ENCODE measurements around the gene STS. TPM values are rescaled to one million over a fixed set of nuclear protein-coding genes. Genes with fewer than 3 reads are reported as not detected.
"Not testable (repeated sequence)": the region's sequence is repeated elsewhere in the genome, so short reads cannot be mapped to it uniquely, and the experiment has no call there.

STS gene
- total RNA-seq, 1 experiment from 2014 or later: 2.9 TPM

DNA sequence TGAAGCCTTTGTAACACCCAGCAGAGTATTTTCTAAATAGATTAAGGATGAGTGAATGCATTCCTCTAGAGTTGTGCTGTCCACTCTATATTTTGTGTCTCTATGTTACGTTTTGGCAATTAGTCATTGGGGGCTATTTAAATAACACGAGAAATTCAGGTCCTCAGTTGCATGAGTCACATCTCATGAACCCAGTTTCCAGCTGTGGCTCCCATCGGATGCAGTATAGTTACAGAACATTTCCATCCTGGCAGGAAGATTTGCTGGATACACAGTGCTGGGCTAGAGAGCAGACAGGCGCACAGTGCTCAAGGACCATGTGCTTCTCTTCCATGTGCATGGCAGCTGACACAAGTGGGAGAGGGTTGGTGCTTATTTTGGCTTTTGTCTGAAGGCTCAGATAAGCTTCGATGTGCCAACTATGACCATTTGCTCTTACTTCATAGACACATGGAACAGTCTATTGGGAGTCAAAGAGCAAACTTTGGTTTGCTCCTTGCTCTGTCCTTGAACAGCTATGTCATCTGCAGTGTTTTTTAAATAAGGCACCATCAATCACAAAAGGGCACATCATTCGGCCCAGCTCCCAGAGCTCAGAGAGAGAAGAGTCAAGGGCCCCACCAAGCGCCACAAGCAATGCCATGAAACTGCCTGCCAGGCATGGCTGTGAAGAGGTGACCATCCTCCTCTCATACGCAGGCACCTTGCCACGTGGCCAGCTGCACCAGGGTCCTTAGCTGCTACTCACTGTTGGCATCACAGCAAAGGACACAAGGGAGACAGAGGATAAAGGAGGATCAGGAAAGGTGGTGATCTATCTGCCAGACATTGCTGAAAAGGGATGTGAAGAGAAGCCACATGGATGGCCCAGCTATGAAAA, 8.1 kb upstream of the STS start:
- DNase-seq (ENCODE audit: low spot score): no peak

DNA sequence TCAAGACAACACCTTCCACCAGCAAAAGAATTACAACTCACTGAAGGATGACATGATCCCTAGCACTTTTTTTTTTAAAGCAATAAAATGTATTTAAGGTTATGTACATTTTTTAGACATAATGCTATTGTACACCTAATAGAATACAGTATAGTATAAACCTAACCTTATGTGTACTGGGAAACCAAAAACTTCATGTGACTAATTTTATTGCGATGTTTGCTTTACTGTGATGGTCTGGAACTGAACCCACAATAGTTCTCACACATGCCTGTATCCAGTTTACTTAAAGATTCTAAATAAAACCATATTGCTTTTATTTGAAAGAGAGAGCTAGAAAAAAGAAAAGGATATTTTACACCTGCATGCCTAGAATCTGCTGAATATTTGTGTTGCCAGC, 4.4 kb upstream of the STS start:
- no peak for DNase-seq (ENCODE audit: low spot score)

DNA sequence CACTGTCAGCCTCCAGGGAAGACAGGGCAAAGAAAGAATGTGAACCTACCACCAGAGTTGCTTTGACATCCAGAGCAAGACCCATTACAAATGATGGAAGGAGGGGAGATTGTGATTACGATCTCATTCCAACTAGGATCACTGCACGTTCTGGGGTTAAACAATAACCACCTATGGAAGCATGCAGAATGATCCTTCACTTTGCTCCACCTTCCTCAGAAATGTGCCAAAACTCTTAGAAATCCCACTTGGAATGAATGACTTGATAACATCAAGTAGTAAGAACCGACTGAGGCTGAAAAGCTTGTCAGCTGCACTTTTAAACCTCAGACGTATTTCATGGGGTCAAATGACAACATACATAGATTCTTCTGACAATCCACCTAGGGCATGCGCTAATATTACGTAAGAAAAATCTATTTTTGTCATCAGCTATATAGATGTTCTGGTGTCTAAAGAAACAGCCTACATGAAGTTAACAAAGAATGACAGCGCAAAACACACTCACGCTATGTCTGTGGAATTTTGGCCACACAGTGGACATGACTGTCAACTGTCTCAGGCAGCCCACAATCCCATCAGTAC, 3.5 kb upstream of the STS start:
- DNase-seq (ENCODE audit: low spot score): no peak

DNA sequence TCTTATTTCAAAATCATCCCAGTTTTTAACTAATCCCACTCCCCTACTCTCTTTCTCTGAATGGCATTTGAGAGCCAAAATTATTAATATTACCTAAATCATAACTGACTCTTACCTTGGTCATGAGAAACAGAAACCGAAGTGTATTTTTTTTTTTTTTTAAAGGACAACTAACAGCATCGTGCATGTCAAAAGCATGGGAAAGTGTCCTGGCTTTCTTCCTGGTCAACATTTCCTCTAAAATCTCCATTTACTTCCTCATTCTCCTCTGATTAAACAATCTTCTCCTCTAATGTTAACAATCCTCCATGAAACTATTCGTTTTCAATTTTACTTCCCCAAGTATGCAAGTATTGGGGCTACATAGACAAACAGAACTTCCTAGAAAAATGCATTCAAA, 2.1 kb upstream of the STS start:
- no peak for DNase-seq (ENCODE audit: low spot score)

DNA sequence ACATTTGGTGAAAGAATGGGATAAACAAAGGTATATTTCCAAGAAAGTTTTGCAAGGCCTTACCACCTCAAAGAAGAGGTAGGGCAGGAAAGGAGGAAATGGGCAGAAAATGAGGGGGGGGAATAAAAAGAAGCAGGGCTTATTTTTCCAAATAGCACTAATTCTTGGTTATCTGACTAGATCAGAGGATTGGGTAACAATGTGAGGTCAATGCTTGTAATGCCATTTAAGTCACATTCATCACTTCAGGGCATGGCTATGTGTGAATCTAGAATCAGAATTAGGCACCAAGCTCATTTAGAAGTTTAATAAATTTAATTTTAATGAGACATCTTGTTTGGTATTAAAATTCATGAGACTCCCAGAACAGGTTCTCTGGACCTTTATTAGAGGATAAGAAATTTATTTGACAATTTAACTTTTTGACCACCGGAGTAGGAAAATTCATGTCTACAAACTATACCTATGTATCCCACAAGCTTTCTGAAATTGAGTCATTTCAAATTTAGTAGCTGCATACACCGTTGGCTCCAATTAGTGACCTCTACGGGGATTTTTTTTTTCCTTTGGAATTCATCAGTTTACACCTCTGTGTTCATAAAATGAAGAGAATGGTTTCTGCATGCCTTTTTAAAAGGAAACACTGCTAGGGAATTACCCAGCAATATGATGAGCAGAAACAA, 1.4 kb upstream of the STS start:
- DNase-seq (ENCODE audit: low spot score): no peak

DNA sequence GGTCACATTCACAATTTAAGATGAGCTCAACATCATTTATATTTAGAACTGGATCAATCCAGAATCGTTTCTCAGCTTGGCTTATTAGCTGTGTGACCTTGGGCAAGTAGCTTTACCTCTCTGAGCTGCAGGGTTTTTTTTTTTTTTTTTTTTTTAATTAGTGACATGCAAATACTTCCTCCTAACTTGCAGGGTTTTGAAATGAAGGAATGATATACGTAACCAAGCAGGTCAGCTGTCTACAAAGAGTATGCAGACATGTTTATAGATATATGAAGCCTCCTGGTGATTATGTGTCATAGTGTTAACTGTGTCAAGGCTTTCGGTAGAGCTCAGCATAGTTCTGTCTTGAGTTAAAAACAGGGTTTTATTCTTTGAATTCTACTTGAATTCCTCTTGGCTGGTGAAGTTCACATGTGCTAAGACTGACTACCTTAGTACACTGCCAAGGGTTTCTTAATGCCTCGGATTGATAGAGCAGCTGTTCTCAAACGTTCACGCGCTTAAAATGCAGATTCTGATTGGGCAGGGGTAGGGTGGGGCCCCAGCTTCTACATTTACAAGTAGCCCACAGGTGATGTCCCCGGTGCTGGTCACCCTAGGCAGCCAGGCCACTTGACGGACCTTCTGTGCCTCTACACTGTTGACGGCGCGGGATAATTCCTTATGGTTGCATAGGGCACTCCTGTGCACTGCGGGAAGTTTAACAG, 654 bp upstream of the STS start:
- DNase-seq (ENCODE audit: low spot score): no peak

DNA sequence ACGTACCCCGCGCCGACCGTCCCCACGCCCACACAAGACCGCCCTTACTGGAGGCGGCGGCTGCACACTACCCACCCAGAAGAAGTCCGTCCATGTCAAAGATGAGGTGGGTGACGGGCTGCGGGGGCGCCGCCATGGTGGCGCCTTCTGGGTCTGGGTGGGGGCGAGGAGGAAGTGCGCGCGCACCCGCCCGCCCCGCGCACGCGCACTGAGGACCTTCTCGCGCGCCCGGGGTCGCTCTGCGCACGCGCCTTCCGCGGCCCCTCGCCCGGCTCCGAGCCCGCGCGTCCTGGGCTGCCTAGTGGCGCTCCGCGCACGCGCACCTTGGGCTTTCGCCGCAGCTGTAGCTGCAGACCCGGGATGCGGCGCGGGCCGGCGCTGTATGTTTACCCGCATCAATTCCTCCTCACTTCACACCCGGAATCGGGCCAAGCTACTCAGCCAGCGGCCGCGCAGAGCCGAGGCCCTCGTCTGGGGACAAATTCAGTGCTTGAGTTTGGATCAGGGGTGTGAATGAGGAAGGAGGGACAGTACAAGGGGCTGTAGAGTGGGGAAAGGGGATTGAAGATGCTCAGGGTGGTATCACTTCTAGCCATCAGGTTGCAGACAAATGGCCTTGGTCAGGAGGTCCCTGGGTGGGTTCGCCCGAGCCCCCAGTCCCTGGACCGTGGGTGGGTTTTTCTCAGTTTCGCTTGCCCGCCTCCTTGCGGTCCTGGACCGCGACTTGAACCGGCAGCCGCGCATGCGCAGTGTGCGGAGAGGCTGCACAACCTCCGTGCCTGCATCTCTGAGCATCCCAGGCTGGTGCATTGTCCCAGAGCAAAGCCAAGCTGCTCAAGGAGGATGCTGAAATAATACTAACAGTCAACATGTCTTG, 704 bp downstream of the STS start, which contains the start of gene PUDP:
Gene PUDP (minus strand): TSS at position 176 of the 877 bp plus-strand sequence. CDS start 40 bp downstream, at position 136.
- DNase-seq (ENCODE audit: low spot score): peak; percentile 78

DNA sequence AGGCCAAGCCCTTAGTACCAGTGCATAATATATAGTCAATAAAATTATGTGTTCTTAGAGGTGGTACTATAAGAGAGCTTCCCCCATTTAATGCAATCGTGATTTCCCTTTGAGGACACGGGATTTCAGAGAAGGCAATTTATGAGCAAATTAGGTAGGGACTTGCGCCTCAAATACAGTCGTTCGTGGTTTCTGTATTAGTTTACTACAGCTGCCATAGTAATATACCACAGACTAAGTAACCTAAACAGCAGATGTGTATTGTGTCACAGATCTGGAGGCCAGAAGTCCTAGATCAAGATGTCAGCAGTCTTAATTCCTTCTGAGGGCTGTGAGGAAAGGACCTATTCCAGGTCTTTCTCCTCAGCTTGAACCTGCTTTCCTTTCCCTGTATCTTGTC, 1.9 kb downstream of the STS start:
- DNase-seq (ENCODE audit: low spot score): no peak

DNA sequence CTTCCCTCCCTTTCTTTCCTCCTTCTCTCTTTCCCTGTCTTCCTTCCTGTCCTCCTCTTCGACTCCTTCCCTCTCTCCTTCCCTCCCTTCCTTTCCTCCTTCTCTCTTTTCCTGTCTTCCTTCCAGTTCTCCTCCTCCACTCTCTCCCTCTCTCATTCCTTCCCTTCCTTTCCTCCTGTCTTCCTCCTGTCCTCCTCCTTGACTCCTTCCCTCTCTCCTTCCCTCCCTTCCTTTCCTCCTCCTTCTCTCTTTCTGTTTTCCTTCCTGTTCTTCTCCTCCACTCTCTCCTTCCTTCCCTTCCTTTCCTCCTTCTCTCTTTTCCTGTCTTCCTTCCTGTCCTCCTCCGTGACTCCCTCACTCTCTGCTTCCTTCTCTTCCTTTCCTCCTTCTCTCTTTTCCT, 5.7 kb downstream of the STS start:
- no peak for DNase-seq (ENCODE audit: low spot score)

DNA sequence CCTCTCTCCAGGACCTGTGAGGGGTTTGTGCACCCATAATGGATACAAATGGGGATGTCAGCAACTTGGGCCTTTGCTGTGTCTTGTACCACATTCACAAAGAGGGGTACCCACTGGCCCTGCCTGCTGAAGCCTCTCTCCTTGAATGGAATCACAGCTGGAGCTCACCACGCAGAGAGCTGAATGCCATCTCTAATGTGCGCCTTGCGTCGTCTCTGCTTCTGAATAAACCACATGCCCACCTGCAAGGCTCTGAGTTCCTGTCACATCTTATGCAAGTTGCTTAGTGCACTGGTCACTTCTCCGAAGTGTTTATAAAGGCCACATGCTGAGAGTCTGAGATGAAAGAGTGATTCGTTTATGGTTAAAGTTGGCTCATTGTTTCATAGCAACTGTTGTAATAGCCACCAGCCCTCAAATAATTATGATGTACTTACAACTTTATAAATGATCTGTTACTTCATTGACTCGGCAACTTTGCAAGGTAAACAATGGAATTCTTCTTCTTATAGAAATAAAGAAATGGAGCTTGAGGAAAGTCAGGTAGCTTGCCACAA, 6.6 kb downstream of the STS start:
- peak; percentile 23 for DNase-seq (ENCODE audit: low spot score)

DNA sequence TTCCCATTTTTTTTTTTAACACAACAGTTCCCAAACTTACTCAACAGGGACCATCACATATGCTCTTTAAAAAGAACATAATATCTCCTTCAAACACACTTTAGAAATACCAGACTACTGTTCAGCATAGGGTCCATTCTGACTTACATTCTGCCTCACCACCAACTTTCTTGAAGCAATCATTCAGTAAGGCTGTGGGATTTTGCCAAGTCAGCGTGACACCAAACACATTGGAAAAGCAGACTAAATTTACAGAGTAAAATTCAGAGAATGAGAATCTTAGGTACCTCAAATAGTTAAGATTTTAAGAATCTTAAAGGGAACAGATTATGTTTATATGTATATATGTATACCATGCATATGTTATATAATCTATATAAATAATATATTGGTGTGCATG, 7.7 kb downstream of the STS start:
- DNase-seq (ENCODE audit: low spot score): no peak

DNA sequence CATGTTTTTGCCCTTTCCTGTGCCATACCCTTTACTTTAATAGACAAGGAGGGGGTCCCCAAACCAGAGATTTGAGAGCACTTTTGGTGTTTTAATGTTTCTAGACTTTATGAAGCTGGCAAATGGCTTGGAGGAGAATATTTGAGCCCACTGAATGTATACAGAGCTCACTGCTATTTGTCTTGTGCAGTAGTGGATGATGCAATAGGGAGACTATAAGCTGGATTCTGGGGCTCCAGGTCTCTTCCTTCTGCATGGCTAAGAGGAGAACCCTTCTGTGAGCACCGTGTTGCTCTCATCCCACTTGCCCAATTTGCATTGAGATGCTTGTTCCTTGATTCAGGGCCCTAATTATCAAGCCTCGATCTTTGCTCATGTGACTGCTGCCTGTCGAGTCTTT, 9.4 kb downstream of the STS start:
- DNase-seq (ENCODE audit: low spot score): no peak

DNA sequence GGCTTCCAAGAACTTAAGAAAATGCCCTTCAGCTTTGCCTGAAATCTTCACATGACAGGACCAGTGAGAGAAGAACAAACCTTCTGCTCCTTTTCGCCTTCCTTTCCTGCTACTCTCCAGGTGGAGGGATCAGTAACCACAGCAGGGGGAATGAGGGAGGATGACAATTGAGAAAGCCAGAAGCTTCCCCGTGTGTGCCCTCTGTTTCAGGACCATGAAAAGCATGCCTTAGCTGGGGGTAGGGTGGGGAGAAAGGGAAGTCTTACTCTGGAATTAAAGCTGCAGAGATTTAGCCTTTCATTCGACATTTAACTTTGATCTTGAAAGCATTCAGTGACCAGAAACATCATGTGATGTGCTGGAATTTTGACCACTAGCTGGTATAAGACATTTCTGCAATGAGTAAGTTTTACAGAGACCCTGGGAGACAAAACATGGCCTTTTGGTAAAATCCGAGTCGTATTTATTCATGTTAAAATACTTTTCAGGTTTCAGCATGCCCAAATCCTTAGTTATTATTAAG, 11.0 kb downstream of the STS start:
- peak; percentile 11 for DNase-seq (ENCODE audit: low spot score)

DNA sequence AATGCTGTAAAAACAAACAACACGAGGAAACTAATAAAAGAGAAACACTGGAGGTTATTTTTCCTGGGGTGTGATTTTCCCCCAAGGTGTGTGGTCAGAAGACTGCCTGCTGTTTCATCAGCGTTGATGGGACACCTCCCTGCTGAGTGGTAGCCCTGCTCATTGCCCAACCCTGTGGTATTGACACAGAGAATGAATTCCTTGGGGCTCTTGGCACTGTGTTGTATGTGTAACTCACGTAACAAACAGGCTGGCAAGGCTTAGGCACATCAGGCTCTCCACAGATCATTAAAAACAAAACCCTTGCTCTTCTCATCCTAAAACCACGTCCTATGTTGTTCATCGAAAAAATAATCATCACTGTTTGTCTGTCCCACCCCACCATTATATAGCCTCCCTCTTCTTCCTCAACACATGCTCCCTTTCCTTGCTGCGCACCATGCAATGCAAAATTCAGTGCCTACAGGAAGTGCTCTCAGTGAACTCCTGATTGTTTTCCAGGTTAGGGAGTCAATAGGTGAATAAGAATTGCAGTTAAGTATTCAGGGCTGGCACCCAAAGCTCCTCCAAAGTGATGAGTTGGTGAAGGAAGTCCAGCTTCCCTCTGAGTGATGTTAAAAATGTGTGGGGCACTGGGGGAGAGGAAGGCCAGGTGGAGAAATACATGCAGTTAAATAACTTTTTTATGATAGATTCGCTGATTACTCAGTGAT, 11.8 kb downstream of the STS start:
- DNase-seq (ENCODE audit: low spot score): peak; percentile 43

DNA sequence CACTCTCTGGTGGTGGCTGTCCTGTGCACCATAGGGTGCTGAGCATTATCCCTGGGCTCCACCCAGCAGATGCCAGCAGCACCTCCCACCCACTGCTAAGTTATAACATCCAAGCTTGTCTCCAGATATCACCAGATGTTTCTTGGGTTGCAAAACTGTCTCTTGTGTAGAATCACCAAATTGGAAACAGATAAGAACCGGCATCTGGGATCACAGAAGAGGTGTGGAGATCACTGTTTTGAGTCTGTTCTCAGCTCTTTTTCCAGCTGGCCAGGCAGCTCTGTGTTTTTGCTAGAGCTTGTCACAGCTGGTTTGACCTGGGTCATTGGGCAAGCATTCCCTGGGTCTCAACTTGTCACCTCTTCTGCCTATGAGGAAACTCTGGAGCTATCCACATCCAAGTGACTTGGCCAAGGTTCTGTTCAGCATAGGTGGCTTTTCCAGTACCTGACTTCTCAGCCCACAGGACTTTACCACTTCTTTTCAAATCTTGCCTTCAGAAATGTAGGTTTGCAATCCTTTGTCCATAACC, 15.7 kb downstream of the STS start:
- DNase-seq (ENCODE audit: low spot score): no peak

DNA sequence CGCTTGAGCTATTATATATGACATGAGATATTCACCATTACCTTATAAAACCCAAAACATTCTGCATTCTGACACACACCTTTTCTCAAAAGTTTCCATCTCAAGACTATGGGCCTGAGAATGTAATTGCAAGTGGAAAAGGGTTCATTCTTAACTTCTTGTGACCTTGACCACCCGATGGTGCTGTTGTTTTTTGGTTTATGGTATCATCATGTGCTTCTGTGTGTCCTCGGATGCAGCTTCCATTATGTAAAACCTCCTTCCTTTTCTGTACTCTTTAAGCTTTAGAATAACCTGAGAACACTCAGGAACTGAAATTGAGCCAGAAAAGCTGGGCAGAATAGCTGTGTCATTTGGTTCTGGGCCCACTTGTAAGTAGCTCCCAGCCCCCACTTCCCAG, 16.7 kb downstream of the STS start:
- no peak for DNase-seq (ENCODE audit: low spot score)

DNA sequence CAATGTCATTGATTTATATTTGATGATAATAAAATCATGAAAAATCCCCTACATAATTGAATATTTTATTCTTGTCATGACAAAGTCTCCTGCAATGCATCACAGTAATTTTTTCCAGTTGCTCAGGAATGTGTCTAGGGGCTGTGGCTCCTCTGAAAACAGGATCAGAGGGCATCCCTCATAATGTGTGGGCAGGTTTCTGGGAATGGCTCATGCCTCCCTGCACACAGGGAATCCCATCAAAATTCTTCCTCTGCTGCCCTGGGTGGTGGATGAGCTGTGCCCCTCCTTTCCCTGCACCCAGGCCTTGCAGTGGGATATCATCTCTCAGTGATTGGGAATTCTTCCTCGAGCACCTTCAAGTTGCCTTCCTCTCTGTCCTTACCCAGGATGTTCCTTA, 20.9 kb downstream of the STS start:
- no peak for DNase-seq (ENCODE audit: low spot score)

DNA sequence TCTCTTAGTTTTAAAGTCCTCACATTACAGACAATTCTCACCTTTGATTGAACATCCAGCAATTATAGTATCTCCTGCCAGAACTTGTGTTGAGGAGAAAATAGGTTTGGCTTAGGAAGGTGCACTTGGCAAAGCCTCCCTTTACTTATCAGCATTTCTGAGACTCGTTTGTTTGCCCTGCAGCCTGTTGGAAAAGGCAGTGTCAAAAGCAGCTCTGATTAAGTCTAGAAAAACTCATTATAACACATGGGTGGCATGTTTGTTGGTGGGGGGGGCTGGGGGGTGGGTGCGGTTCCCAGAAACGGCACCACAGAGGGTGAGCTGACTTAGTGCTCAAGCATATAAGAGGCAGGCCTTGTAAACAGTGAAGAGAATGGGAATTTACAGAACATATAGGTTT, 22.1 kb downstream of the STS start:
- DNase-seq (ENCODE audit: low spot score): no peak

DNA sequence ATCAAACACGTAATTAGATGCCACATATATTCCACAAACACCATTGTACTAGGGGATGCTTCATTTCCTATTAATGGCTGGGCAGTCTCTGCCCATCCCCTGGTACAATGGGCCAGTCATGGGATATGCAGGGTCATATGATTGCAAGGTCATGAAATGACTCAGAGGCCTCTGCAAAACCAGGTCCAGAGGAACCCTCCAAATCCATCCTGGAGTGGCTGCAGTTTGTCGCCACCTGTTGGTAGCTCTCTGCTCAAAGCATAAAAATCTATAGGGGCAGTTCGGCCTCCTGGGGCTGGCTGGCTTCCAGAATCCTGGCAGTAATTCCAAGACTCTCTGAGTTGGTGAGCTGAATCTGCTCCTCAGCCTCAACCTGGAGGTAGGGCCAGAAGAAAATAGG, 23.4 kb downstream of the STS start:
- DNase-seq (ENCODE audit: low spot score): peak; percentile 14

DNA sequence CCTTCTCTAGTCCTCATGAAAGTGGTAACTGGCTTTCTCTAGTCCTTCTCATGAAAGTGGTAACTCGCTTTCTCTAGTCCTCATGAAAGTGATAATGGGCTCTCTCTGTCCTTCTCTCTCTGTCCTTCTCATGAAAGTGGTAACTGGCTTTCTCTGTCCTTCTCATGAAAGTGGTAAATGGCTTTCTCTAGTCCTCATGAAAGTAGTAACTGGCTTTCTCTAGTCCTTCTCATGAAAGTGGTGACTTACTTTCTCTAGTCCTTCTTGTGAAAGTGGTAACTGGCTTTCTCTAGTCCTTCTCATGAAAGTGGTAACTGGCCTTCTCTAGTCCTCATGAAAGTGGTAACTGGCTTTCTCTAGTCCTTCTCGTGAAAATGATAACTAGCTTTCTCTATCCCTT, 31.3 kb downstream of the STS start:
- not testable (repeated sequence) for DNase-seq (ENCODE audit: low spot score)

Measured in H4 (cell line).